Heart left ventricle (tissue), 13 donors: ENCODE measurements around the gene DTNB.

Experiments used
- POLR2A ChIP-seq, 2 donors: fragments of 450-650 bp; IDR thresholded peaks; one replicate each; pipeline ENCODE4 v1.6.1; 2017; ENCODE audit warnings: antibody characterized with exemption in 2 of 2, mild to moderate bottlenecking in 2 of 2, moderate library complexity in 2 of 2
- TF ChIP-seq, protein P1 (sequence below), 12 donors: fragments of 200-600 bp; sonication (generic) in 4 of 12; IDR thresholded peaks; one replicate each; pipeline versions ENCODE4 v1.5.0 to v1.8.0; 2018 to 2022; ENCODE audit warnings: antibody characterized with exemption in 12 of 12, mild to moderate bottlenecking in 5 of 12
- donor health status: ischemic (EF 13 %, LVEDD 7.1; RV severe dilation, severe dysfunction).
- donor health status: DM: no; HTN: yes; CAD: no.
- donor health status: DM: no; HTN: no; CAD: no.
- donor health status: ischemic (EF 25% LVEDD 6.9; RV normal size, moderate dysfunction).
- donor health status: ischemic (EF 25% LVEDD 5.7; RV mildly dilated, moderate dysfunction).
- donor health status: ischemic (EF 35%, LVEDD 5.7; RV mildly dilated, moderate dysfunction).
- donor health status: nonischemic (EF 11% LVEDD 7.7; RV severe dilation, severe dysfunction).
- donor health status: DM: yes; HTN: yes; CAD: no.
- donor health status: PGD.
- donor health status: ischemic (EF 29% LVEDD 5.4; RV normal size, mild dysfunction).
- donor health status: nonischemic (EF 23%, LVEDD 6.1; RV moderate dilation, normal function).

- TF ChIP-seq, protein P1, sequence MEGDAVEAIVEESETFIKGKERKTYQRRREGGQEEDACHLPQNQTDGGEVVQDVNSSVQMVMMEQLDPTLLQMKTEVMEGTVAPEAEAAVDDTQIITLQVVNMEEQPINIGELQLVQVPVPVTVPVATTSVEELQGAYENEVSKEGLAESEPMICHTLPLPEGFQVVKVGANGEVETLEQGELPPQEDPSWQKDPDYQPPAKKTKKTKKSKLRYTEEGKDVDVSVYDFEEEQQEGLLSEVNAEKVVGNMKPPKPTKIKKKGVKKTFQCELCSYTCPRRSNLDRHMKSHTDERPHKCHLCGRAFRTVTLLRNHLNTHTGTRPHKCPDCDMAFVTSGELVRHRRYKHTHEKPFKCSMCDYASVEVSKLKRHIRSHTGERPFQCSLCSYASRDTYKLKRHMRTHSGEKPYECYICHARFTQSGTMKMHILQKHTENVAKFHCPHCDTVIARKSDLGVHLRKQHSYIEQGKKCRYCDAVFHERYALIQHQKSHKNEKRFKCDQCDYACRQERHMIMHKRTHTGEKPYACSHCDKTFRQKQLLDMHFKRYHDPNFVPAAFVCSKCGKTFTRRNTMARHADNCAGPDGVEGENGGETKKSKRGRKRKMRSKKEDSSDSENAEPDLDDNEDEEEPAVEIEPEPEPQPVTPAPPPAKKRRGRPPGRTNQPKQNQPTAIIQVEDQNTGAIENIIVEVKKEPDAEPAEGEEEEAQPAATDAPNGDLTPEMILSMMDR (IDR thresholded peaks at IDR 0.05): no peak
- no peak for TF ChIP-seq POLR2A (IDR thresholded peaks at IDR 0.05)
These were observed 144.3 kb downstream of the DTNB start for GRCh38 chr2:25529034-25529433.
